Measurements from ENCODE around the gene TRIM72.
"Not testable (repeated sequence)": the region's sequence is repeated elsewhere in the genome, so short reads cannot be mapped to it uniquely, and the experiment has no call there.

The TRIM72 gene, protein sequence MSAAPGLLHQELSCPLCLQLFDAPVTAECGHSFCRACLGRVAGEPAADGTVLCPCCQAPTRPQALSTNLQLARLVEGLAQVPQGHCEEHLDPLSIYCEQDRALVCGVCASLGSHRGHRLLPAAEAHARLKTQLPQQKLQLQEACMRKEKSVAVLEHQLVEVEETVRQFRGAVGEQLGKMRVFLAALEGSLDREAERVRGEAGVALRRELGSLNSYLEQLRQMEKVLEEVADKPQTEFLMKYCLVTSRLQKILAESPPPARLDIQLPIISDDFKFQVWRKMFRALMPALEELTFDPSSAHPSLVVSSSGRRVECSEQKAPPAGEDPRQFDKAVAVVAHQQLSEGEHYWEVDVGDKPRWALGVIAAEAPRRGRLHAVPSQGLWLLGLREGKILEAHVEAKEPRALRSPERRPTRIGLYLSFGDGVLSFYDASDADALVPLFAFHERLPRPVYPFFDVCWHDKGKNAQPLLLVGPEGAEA

DNA sequence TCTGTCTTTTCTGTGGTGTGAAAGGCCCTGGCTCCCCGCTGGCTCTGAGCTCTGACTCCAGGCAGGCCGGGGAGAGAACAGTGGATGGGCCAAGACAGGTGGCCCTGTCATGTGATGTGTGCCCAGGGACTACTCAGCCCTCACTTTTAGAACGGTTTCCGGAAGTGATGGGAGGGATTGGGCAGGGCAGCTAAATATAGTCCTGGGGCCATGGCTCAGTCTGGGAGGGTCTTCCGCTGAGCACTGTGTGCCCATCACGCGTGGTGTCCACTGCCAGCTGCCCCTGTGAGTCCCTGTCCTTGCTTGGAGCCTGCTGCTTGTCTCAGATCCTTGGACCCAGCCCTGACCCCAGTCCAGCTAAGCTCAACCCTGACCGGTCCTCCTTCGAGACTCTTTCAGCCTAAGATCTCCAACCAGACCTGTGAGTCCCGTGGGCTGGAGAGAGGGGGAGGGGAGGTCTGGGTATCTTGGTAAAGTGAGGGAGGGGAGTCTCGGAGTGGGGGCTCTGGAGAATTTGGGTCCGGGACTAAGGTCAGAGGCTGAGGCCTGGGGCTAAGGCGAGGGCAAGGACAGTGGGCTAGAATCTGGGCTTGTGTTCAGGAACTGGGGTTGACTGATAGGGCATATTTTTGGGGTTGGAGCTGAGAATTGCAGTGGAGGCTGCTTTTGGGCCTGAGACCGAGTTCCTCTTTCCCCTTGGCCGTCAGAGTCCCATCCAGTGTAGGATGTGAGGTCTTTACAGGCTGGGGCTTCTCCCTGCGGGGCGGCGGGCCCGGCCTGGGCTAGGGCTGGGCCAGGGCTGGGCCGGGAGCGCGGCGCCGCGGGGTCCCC is at the start of gene TRIM72:
TRIM72 (plus strand) TSS at position 243 of the 831 bp plus-strand sequence. CDS start 620 bp downstream, outside the sequence.
- no peak for DNase-seq

DNA sequence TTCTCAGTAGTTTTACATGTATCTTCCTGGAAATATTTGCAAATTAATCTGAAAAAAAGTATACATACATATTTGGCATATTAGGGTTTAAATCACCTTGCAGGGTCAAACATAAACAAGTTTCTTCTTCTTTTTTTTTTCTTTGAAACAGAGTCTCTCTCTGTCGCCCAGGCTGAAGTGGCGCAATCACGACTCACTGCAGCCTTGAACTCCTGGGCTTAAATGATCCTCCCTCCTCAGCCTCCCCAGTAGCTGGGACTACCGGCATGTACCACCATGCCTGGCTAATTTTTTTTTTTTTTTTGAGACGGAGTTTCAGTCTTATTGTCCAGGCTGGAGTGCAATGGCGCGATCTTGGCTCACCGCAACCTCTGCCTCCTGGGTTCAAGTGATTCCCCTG is 46.6 kb upstream of the TRIM72 start:
- DNase-seq = no peak

GRCh38 chr16:31168848-31169247 is 45.1 kb upstream of the TRIM72 start:
- DNase-seq = no peak

- DNase-seq = not testable (repeated sequence)
Observed at GRCh38 chr16:31170048-31170447, 43.9 kb upstream of the TRIM72 start.

- DNase-seq = peak; percentile 44 to 63
Observed at GRCh38 chr16:31177136-31177535, 36.8 kb upstream of the TRIM72 start.

DNA sequence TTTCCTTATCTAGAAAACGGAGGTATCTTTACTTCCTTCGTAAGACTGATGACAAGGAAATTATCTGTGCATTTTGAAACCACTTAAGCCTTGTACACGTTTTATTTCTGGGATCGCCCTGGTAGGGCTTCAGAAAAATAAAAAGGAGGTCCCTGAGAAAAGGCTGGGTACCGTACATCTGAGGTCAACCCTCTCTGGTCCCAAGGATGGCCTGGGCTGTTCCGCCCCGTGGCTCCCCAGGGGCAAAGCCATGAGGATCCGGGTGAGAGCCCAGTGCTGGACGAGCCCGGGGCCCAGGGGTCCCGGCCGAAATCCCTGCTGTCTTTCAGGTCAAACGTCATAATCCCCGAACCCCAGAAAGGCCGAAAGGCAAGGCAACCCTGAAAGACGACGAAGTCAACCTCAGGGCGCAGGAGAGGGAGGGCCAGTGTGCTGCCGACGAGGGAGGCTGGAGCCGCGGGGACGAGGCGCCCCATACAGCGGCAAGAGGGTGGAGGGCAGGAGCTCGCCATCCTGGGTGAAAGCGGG is 34.6 kb upstream of the TRIM72 start:
- DNase-seq = no peak

DNA sequence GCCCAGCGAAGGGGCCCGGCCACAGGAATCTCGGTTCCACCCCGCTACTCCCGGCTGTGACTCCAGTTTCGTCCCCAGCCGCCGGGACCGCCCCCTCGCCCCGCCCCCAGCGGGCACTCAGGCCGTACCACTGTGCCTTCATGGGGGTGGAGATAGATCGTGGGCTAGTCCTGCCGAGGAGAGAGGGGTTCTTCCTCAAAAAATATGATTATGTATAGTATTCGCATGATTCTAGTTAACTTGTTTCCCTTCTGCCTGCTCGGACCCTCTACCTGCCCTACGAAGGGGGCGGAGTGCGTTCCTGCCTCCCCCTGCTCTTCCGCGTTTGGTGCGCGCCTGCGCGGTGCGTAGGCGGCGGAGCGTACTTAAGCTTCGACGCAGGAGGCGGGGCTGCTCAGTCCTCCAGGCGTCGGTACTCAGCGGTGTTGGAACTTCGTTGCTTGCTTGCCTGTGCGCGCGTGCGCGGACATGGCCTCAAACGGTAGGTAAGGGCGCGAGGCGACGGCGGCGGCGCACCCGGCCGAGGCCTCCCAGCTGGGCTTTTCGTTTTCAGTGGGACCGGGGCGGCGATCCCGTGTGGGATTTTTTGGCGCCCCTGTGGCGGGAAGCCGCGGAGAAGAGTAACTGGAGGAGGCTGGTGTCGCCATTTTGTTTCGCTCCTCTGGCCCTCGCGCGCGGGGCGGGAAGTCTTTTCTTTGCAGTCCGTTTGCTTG is 34.0 kb upstream of the TRIM72 start, which contains the start of gene FUS:
FUS (plus strand) TSS at position 393 of the 713 bp plus-strand sequence; CDS start at position 469, 76 bp downstream.
- peak; percentile 91 to 92 for DNase-seq

DNA sequence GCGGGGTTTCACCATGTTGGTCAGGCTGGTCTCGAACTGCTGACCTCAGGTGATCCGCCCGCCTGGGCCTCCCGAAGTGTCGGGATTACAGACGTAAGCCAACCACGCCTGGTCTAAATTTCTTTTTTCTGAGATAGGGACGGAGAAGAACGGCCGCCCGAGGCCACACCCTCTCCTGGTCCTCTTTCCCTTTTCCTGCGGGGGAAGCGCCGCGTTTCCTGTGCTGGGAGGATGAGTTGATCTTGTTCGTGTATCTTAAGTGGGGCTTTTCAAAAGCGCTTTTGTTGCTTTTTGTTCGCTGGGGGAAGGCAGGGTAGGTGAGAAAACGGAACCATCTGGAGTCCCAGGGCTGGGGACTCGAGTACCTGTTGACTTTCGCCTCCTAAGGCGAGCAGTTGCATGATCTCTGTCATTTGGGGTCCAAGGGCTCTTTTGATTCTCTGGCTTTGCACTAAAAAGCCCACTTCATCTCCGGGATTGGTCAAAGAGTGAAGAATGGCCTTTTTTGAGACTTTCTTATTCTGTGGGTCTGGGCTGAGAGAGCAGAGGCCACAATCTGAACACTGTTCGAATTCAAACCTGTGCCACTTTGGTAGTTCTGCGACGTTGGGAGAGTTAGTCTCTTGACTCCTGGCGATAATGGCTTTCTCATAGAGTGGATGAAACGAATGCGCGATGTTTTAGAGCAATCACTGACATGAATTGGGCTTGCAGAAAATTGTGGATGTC is 32.7 kb upstream of the TRIM72 start:
- DNase-seq = peak; percentile 47 to 60

- DNase-seq = no peak
Observed at GRCh38 chr16:31182391-31182790, 31.5 kb upstream of the TRIM72 start.

GRCh38 chr16:31183432-31184428 is 30.2 kb upstream of the TRIM72 start:
- no peak for DNase-seq

- no peak for DNase-seq
Observed at GRCh38 chr16:31184888-31185287, 29.0 kb upstream of the TRIM72 start.

GRCh38 chr16:31185339-31185738 is 28.6 kb upstream of the TRIM72 start:
- DNase-seq = no peak

- no peak for DNase-seq
Observed at GRCh38 chr16:31186176-31186575, 27.7 kb upstream of the TRIM72 start.

DNA sequence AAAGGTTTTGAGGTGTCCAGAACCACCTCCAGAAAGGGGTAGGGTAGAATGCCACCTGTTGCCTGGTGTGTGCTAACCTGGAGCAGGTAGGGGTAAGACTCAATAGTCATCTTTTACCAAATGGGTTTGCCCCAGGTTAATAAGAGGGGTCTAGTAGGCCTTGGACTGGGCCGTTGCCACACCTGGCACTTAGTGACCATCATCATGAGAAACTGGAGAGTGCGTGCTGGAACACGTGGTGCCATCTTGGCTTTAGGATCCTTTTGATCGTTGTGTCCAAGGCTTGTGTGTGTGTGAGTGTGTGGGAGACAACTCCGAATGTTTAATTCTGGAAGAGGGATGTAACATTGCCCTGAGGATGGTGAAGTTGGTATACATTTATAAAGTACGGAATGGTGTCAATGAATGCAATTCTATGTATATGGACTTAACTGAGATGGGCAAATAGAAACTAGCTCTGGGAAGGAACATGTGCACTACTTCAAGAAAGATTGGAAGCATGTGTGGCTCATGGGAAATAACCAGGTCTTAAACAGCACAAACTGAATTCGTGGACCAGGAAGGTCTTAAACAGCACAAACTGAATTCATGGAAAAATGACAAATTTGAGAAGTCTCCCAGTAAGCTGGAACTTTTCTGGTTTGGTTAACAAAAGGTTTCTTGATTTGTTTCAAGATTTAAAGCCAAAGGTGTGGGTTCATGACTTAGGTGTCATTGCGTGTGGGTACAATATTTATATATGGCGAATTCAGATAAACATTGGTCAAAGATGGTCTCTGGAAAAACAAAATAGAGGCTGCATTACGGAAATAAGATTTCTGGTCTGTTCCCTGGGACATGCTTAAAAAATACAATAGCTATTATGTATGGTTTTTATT is 26.8 kb upstream of the TRIM72 start:
- DNase-seq = no peak

- DNase-seq = no peak
Observed at GRCh38 chr16:31187808-31188189, 26.1 kb upstream of the TRIM72 start.

DNA sequence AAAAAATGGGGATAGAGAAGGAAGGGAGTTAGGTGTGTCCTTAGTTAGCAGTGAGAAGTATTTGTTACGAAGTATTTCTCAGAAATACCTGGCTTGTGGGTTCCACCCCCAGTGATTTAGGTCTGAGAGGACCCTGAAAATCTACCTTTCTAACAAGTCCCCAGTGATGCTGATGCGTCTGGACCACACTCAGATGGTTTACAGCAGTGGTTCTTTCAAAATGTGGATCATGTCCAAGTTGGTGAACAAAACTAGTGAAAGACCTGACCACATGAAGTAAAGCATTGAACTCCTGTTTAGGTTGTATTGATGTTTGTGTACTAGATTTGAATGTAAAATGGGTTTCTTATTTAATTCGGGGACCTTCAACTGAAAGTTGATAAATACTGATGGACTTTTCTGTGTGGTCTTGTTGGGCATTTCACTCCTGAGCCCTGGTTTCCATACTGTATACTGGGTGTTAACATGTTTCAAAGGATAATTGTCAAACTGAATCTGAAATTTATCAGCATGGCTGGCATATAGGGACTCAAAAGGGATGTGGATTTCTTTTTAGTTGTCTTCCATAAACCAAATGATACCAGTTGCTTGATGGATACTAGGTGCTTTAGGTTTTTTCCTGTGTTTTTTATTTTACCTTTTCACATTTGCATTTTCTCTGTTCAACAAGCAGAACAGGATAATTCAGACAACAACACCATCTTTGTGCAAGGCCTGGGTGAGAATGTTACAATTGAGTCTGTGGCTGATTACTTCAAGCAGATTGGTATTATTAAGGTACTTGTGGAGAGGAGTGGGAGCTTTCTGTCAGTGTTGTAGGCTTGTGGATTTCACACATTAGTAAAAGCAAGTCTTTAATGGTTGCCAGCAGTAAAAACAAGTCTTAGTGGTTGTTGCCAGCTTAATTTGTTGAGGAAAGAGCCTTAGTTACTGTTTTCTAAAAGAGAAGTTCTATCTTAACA is 25.2 kb upstream of the TRIM72 start:
- no peak for DNase-seq

GRCh38 chr16:31189412-31189778 is 24.5 kb upstream of the TRIM72 start:
- no peak for DNase-seq

GRCh38 chr16:31190061-31190460 is 23.9 kb upstream of the TRIM72 start:
- no peak for DNase-seq

All from activated CD4-positive, alpha-beta T cell treated with anti-CD3 and anti-CD28 coated beads, Interleukin-2, amount 50 U/mL, for 48 hours (primary cell).